Thyroid gland (tissue), 4 donors: ENCODE measurements around the gene PDIA6.

Experiments used
- POLR2A ChIP-seq, 2 donors: fragments of 450-650 bp; IDR thresholded peaks; one replicate each; pipeline ENCODE4 v1.6.1; 2017; ENCODE audit warnings: antibody characterized with exemption in 2 of 2, mild to moderate bottlenecking in 2 of 2, moderate library complexity in 1 of 2
- TF ChIP-seq, protein P1 (sequence below), 6 experiments: fragments of 200-600 bp in 3 of 6; fragments of 450-650 bp in 3 of 6; sonication (generic) in 3 of 6; IDR thresholded peaks; one replicate each; pipeline ENCODE4 v1.5.1; 2016 to 2019; ENCODE audit warnings: antibody characterized with exemption in 6 of 6, mild to moderate bottlenecking in 2 of 6, inconsistent platforms in 1 of 6, moderate library complexity in 1 of 6

DNA sequence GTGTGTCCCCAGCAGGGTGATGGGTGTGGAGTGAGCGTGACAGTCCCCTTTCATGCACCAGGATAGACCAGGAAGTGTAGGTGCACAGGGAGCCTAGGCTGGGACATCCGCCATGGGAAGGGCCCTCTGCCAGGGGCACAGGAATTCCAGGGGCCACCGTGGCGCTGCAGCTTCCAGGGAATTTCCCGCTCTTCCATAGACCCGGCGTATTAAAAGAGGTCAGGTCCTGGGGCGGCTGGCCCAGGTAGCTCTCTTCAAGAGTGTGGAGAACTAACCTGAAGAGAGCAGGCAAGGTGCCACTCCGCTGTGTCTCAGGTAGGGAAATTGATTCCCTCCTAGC lies 49.2 kb downstream of the PDIA6 start:
- TF ChIP-seq, protein P1, sequence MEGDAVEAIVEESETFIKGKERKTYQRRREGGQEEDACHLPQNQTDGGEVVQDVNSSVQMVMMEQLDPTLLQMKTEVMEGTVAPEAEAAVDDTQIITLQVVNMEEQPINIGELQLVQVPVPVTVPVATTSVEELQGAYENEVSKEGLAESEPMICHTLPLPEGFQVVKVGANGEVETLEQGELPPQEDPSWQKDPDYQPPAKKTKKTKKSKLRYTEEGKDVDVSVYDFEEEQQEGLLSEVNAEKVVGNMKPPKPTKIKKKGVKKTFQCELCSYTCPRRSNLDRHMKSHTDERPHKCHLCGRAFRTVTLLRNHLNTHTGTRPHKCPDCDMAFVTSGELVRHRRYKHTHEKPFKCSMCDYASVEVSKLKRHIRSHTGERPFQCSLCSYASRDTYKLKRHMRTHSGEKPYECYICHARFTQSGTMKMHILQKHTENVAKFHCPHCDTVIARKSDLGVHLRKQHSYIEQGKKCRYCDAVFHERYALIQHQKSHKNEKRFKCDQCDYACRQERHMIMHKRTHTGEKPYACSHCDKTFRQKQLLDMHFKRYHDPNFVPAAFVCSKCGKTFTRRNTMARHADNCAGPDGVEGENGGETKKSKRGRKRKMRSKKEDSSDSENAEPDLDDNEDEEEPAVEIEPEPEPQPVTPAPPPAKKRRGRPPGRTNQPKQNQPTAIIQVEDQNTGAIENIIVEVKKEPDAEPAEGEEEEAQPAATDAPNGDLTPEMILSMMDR (IDR thresholded peaks at IDR 0.05), result no peak
- no peak for TF ChIP-seq POLR2A (IDR thresholded peaks at IDR 0.05)
